AG04450 (cell line): ENCODE measurements around the gene KCNMA1. TPM values are rescaled to one million over a fixed set of nuclear protein-coding genes. Genes with fewer than 3 reads are reported as not detected.

ENCODE experiments used
- CTCF ChIA-PET: fragments of 300-600, 350-600 bp; formaldehyde crosslinking; extraction: SDS; loops from one replicate; lab custom pipeline; 2022; ENCODE audit warnings: antibody characterized with exemption, inconsistent platforms; lab: Charles Lee
- POLR2A ChIA-PET: fragments of 350-600 bp; formaldehyde crosslinking; extraction: SDS; loops from one replicate; lab custom pipeline; 2021; ENCODE audit warnings: antibody characterized with exemption, inconsistent platforms; lab: Yijun Ruan, JAX
- DNase-seq: peaks from one replicate; pipeline ENCODE4 v3.0.0-alpha.2; 2011; ENCODE audit warnings: low read depth, low spot score
- H3K27ac ChIP-seq: one replicate; pipeline ENCODE4 v1.5.1; 2012; ENCODE audit warnings: low read depth, low read length, control low read depth
- H3K27me3 ChIP-seq: one replicate; pipeline ENCODE4 v1.6.0; 2012; ENCODE audit warnings: low read length; ENCODE audit not compliant: control insufficient read depth, insufficient read depth
- H3K4me3 ChIP-seq: 2 replicates; pipeline ENCODE4 v1.5.1; 2011; ENCODE audit warnings: mild to moderate bottlenecking, low read depth, low read length, control low read depth
- H3K9me3 ChIP-seq: 2 replicates; pipeline ENCODE4 v1.5.1; 2012; ENCODE audit warnings: low read length; ENCODE audit not compliant: control insufficient read depth, insufficient read depth
- polyA plus RNA-seq: library from polyadenylated mRNA; depleted of rRNA; stranded (reverse); fragments of >200 nt; gene quantifications from 2 replicates; pipeline ENCODE4 v1.2.3, GENCODE V29; 2011
- TF ChIP-seq, protein P1 (sequence below): IDR thresholded peaks from 2 replicates; pipeline ENCODE4 v1.5.1; 2011; ENCODE audit warnings: low read depth, low read length, control low read depth, inconsistent platforms

Gene KCNMA1
- polyA plus RNA-seq, 1 experiment: 58.8 TPM

DNA sequence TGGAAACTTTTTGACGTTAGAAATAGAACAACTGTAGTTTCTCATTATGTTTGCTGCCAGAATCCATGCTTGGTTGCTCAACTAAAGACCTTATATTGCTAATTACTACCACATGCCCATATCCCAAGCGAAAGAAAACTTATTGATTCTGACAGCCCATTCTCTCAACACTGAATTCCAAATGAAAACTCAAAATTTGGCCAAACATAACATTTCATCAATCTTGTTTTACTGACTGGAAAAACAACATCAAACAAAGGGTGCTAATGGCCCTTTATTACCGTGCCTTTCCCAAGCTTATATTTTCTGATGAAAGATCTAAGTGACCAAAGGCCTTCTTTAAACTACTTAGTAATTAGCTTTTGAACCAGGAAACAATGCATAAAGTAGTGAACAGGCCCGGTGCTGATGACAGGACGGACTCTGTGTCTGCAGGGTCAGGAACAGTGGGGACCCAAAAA, 531.8 kb downstream of the KCNMA1 start:
- DNase-seq: no peak
- TF ChIP-seq, protein P1, sequence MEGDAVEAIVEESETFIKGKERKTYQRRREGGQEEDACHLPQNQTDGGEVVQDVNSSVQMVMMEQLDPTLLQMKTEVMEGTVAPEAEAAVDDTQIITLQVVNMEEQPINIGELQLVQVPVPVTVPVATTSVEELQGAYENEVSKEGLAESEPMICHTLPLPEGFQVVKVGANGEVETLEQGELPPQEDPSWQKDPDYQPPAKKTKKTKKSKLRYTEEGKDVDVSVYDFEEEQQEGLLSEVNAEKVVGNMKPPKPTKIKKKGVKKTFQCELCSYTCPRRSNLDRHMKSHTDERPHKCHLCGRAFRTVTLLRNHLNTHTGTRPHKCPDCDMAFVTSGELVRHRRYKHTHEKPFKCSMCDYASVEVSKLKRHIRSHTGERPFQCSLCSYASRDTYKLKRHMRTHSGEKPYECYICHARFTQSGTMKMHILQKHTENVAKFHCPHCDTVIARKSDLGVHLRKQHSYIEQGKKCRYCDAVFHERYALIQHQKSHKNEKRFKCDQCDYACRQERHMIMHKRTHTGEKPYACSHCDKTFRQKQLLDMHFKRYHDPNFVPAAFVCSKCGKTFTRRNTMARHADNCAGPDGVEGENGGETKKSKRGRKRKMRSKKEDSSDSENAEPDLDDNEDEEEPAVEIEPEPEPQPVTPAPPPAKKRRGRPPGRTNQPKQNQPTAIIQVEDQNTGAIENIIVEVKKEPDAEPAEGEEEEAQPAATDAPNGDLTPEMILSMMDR: no peak
- H3K27ac ChIP-seq: no peak overlapping the region
- ChIA-PET CTCF (no interaction called here), POLR2A (interaction anchor here (0.5 kb wide), 1 partner anchor 1528 kb away, joined by 3 read pairs; no protein-coding TSS in a partner anchor)
- no peaks in the 10 kb centered on the region for H3K9me3 ChIP-seq
- no peaks in the 10 kb centered on the region for H3K27me3 ChIP-seq
- no peak overlapping the region for H3K4me3 ChIP-seq

DNA sequence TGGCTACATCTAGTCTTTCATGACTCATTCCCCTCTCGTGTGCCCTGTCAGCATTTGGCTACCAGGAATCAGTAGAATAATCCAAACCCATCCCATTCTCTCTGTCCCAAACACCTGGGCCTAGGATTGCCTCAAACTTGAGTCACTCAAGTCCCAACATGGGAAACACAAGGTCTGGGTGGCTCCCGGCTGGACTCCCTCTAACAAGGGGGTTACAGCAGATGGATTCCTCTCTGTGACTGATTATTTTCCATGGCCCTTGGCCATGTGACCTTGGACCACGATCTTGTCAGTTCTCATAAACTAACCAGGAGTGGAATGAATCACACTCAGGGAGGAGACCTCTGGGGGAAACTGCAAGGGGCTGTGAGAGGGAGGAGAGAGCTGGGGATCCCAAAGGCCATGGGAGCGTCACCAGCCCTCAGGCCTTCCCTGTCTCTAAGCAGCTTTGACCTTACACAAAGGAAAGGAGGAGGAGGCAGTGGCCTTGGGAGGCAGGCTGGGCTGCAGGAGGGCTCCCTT, 533.1 kb downstream of the KCNMA1 start:
- peak overlapping the region; percentile 70 for H3K27ac ChIP-seq
- no peak overlapping the region for H3K4me3 ChIP-seq
- ChIA-PET POLR2A (interaction anchor here (0.6 to 1.4 kb wide), 2 partner anchors 11 to 545 kb away, joined by 3 to 4 read pairs; no protein-coding TSS in a partner anchor), CTCF (no interaction called here)
- DNase-seq: peak; percentile 86
- TF ChIP-seq, protein P1: no peak
- H3K27me3 ChIP-seq: no peaks in the 10 kb centered on the region
- H3K9me3 ChIP-seq: no peaks in the 10 kb centered on the region

GRCh38 chr10:77103213-77103612, 534.4 kb downstream of the KCNMA1 start:
- CTCF ChIA-PET: no interaction called here
- Histone ChIP-seq H3K4me3 (no peak overlapping the region), H3K27me3 (no peaks in the 10 kb centered on the region), H3K27ac (no peak overlapping the region), H3K9me3 (no peaks in the 10 kb centered on the region)
- no peak for DNase-seq
- TF ChIP-seq, protein P1: no peak
- POLR2A ChIA-PET: no interaction called here

DNA sequence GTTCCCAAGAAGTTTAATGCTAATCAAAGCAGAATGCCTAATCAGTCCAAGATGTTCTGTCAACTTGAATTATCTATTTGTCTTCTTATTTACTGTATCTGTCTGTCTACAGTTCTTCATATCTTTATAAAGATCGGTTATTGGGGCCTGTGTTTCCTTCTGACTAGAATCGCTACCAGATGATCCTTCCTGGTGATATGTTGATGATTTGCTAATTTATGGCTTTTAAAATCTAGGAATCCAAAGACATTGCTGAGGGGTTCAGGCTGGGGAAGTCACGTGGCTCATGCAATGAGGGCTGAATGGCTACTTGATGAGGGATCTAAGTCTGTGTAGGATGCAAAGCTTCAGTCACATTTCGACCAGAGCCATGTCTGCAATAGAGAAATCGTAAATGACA, 536.3 kb downstream of the KCNMA1 start:
- POLR2A ChIA-PET: no interaction called here

DNA sequence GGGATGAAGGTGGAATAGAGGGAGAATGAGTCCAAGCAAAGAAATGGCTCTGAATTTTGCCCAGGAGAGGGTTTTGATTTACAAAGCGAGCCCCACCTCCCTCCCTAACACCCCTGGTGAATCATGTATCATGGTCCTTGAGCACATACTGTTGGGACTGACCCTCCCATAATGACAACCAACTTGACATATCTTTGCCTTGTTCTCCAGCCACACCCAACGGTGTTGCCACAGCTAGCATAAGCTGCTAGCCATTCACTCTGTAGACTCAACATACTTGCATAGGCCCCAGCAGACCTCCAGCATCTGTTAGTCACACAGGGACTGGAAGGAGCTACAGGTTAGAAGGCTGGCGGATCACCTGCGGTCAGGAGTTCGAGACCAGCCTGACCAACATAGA, 538.5 kb downstream of the KCNMA1 start:
- ChIA-PET CTCF (no interaction called here), POLR2A (no interaction called here)
- Histone ChIP-seq H3K27me3 (no peaks in the 10 kb centered on the region), H3K9me3 (no peaks in the 10 kb centered on the region), H3K4me3 (no peak overlapping the region), H3K27ac (no peak overlapping the region)
- TF ChIP-seq, protein P1: no peak
- DNase-seq: no peak

More for the DNA sequence above, 536.3 kb downstream of the KCNMA1 start:
- H3K9me3 ChIP-seq: no peaks in the 10 kb centered on the region
- DNase-seq: no peak
- H3K27me3 ChIP-seq: no peaks in the 10 kb centered on the region
- no peak overlapping the region for H3K27ac ChIP-seq
- CTCF ChIA-PET: no interaction called here
- no peak overlapping the region for H3K4me3 ChIP-seq
- TF ChIP-seq, protein P1: no peak
